ENCODE results near the gene POLRMT.
A peak's percentile ranks its signal among the peaks of the same experiment; 100 is the strongest.

Gene POLRMT

DNA sequence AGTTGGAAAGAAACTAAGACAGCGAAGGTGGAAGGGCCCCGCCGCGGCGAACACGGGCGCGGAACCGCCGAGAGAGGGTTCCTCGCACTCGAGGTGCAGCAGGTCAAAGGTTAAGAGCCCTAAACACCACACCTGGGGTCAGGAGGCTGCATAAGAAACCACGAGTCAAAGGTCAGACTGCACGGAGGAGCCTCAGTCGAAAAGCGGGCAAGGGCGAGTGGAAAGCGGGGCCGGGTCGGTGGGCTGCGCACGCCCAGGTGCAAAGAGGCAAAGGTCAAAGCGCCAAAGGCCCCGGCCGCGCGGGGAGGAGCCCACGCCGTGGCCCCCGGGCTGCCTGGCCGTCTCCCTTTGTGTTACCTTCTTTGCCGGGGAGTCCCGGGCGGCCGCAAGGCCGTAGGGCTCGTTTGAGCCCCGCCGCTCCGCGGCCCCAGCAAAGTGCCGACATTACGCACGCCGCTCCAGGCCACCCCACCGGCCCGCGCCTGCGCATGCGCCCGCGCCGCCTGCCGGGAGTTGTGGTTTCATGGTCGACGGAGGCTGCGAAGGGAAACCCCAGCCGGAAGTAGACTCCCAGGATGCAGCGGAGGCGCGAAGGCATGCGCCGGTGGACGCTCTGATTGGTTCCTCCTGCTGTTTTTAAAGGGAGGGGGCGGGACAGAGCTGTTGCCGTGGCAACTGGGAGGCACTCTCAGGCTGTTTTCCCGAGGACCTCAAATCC is at the start of gene POLRMT (continued):
- TF ChIP-seq, protein P1, sequence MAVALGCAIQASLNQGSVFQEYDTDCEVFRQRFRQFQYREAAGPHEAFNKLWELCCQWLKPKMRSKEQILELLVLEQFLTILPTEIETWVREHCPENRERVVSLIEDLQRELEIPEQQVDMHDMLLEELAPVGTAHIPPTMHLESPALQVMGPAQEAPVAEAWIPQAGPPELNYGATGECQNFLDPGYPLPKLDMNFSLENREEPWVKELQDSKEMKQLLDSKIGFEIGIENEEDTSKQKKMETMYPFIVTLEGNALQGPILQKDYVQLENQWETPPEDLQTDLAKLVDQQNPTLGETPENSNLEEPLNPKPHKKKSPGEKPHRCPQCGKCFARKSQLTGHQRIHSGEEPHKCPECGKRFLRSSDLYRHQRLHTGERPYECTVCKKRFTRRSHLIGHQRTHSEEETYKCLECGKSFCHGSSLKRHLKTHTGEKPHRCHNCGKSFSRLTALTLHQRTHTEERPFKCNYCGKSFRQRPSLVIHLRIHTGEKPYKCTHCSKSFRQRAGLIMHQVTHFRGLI (tag by site-specific recombination; IDR thresholded peaks at IDR 0.05) = no peak; the same call in 1 of the 2 replicates
- TF ChIP-seq BCL11B (tag by site-specific recombination; IDR thresholded peaks at IDR 0.05; ENCODE audit: low read depth) = peak; percentile 89
- no peak for TF ChIP-seq ZNF24 (tag by site-specific recombination; IDR thresholded peaks at IDR 0.05)
- TF ChIP-seq ZNF558 (tag by site-specific recombination; IDR thresholded peaks at IDR 0.05) = no peak
- TF ChIP-seq MZF1 (tag by site-specific recombination; IDR thresholded peaks at IDR 0.05; ENCODE audit: borderline replicate concordance) = no peak
- TF ChIP-seq SP2 (tag by site-specific recombination; IDR thresholded peaks at IDR 0.05) = peak; percentile 90
- TF ChIP-seq ZNF76 (tag by site-specific recombination; IDR thresholded peaks at IDR 0.05; ENCODE audit: borderline replicate concordance, low read depth) = peak; percentile 93
- 0 out of 2 replicates have a peak, but pooled peaks have one; percentile 43 for TF ChIP-seq ZBTB7A (tag by site-specific recombination; IDR thresholded peaks at IDR 0.05; ENCODE audit: low read depth)

DNA sequence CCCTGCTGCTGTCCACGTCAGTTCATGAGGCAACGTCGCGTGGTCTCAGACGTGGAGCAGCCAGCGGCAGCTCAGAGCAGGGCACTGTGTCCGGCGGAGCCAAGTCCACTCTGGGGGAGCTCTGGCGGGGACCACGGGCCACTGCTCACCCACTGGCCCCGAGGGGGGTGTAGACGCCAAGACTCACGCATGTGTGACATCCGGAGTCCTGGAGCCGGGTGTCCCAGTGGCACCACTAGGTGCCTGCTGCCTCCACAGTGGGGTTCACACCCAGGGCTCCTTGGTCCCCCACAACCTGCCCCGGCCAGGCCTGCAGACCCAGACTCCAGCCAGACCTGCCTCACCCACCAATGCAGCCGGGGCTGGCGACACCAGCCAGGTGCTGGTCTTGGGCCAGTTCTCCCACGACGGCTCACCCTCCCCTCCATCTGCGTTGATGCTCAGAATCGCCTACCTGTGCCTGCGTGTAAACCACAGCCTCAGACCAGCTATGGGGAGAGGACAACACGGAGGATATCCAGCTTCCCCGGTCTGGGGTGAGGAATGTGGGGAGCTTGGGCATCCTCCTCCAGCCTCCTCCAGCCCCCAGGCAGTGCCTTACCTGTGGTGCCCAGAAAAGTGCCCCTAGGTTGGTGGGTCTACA is 49.5 kb upstream of the POLRMT start:
- ChIA-PET CTCF (no interaction called here), POLR2A (no interaction called here)
- Histone ChIP-seq H3K36me3 (ENCODE audit: control insufficient read depth in 2 of 2, insufficient read depth in 1 of 2, low read length in 2 of 2) (no peaks in the 10 kb centered on the region), H3K4me3 (ENCODE audit: low read depth, low read length) (no peak overlapping the region), H3K9me3 (ENCODE audit: control insufficient read depth, insufficient read depth, low read depth, low read length) (no peaks in the 10 kb centered on the region), H3K4me1 (ENCODE audit: control insufficient read depth, insufficient read depth, low read length) (no peaks in the 10 kb centered on the region), H3K27ac (ENCODE audit: extremely low read depth, low read depth, low read length) (no peak overlapping the region)
- no peak for TF ChIP-seq ZNF114 (tag by site-specific recombination; IDR thresholded peaks at IDR 0.05)
- no peak for TF ChIP-seq MZF1 (tag by site-specific recombination; IDR thresholded peaks at IDR 0.05; ENCODE audit: borderline replicate concordance)
- TF ChIP-seq ZNF133 (tag by site-specific recombination; IDR thresholded peaks at IDR 0.05) = no peak
- no peak for TF ChIP-seq ZNF48 (tag by site-specific recombination; IDR thresholded peaks at IDR 0.05)
- no peak for TF ChIP-seq ZNF404 (tag by site-specific recombination; IDR thresholded peaks at IDR 0.05)
- no peak for TF ChIP-seq MYNN (tag by site-specific recombination; IDR thresholded peaks at IDR 0.05; ENCODE audit: borderline replicate concordance)
- no peak for TF ChIP-seq ZNF658 (tag by site-specific recombination; IDR thresholded peaks at IDR 0.05)
- TF ChIP-seq SP3 (tag by site-specific recombination; IDR thresholded peaks at IDR 0.05) = no peak
- no peak for TF ChIP-seq ZNF768 (tag by site-specific recombination; IDR thresholded peaks at IDR 0.05)
- no peak for TF ChIP-seq ZNF324 (tag by site-specific recombination; IDR thresholded peaks at IDR 0.05)
- TF ChIP-seq ZBTB21 (tag by site-specific recombination; IDR thresholded peaks at IDR 0.05) = no peak
- no peak for TF ChIP-seq SP7 (tag by site-specific recombination; IDR thresholded peaks at IDR 0.05)
- TF ChIP-seq ZNF514 (tag by site-specific recombination; IDR thresholded peaks at IDR 0.05) = no peak
- no peak for TF ChIP-seq OVOL3 (tag by site-specific recombination; IDR thresholded peaks at IDR 0.05)
- no peak for TF ChIP-seq YY2 (tag by site-specific recombination; IDR thresholded peaks at IDR 0.05)
